ENCODE measurements around the gene RALGAPA1. TPM values are rescaled to one million over a fixed set of nuclear protein-coding genes. Genes with fewer than 3 reads are reported as not detected.

Gene RALGAPA1
- total RNA-seq, 1 donor from 2014 or later = 31.1 TPM

DNA sequence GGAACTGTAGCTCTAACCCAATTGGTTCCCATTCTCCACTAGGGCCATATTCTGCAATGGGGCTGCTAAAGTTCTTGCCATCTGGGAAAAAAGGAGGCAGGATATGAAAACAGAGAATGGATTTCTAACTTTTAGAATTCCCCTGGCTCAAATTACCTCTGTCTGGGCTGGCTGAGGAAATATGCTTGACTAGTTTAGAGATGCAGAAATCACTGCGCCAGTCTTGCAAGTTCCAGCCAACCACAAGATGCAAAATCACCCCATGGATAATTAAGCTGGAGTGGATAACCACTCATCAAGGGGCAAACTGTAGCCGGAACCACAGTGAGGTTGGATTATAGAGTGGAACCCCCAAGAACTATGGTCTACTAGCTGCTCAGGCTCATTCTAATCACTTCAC, 126.3 kb downstream of the RALGAPA1 start:
- Histone ChIP-seq H3K4me3 (ENCODE audit: low read depth, low read length) (no peak overlapping the region), H3K27me3 (ENCODE audit: control insufficient read depth, insufficient read depth, low read length) (no peaks in the 10 kb centered on the region), H3K36me3 (ENCODE audit: control insufficient read depth, insufficient read depth, low read length) (no peaks in the 10 kb centered on the region)
- DNase-seq (ENCODE audit: low read depth) = peak; percentile 47
- TF ChIP-seq, protein P1, sequence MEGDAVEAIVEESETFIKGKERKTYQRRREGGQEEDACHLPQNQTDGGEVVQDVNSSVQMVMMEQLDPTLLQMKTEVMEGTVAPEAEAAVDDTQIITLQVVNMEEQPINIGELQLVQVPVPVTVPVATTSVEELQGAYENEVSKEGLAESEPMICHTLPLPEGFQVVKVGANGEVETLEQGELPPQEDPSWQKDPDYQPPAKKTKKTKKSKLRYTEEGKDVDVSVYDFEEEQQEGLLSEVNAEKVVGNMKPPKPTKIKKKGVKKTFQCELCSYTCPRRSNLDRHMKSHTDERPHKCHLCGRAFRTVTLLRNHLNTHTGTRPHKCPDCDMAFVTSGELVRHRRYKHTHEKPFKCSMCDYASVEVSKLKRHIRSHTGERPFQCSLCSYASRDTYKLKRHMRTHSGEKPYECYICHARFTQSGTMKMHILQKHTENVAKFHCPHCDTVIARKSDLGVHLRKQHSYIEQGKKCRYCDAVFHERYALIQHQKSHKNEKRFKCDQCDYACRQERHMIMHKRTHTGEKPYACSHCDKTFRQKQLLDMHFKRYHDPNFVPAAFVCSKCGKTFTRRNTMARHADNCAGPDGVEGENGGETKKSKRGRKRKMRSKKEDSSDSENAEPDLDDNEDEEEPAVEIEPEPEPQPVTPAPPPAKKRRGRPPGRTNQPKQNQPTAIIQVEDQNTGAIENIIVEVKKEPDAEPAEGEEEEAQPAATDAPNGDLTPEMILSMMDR (IDR thresholded peaks at IDR 0.05; ENCODE audit: insufficient read depth, low read length, poor library complexity, severe bottlenecking) = no peak

DNA sequence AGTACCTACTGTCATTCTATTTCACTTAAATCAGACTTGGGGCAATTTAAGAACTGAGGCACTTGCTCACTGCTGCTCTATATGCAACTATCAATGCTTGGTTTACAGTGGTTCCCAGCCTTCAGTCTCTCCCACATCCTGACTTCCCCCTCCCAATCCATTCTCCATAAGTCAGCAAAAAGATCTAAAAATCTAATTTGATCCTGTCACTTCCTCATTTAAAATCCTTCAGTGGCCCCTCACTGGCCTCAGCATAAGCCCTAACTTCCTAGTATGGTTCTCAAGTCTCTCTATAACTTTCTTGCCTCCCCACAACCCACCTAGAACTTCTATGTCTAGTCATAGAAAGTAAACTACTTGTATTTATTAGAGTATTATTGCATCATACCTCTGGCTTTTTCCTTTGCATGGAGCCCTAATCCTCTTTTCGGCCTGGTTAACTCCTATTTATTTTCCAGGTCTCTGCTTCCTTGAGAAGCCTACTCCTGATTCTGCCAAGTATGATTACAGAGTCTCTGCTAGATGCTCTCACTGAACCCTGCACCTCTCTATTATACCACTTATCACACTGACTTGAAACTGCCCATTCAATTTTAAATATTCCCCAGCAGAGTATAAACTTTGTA, 130.6 kb downstream of the RALGAPA1 start:
- no peak overlapping the region for H3K4me3 ChIP-seq (ENCODE audit: low read depth, low read length)
- no peaks in the 10 kb centered on the region for H3K27me3 ChIP-seq (ENCODE audit: control insufficient read depth, insufficient read depth, low read length)
- DNase-seq (ENCODE audit: low read depth) = no peak
- TF ChIP-seq, protein P1 (IDR thresholded peaks at IDR 0.05; ENCODE audit: insufficient read depth, low read length, poor library complexity, severe bottlenecking) = no peak
- no peaks in the 10 kb centered on the region for H3K36me3 ChIP-seq (ENCODE audit: control insufficient read depth, insufficient read depth, low read length)

DNA sequence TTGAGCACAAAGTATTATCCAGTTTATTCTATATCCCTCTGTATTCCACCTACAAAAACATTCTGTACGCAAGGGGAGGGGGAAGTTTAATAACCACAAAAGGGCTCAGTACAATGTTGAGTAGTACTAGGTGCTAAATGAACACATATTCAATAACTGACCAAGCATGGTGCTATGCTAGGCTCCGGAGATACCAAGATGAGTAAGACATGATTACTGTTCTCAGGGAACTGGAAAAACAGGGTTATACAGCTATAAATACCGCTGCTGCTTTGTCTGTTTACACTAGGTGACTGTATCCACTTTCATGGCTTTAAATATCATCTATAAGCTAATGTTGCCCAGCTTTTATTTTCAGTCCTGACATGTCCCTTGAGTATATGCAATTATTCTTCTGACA, 139.3 kb downstream of the RALGAPA1 start:
- TF ChIP-seq, protein P1 (IDR thresholded peaks at IDR 0.05; ENCODE audit: insufficient read depth, low read length, poor library complexity, severe bottlenecking) = no peak
- Histone ChIP-seq H3K4me3 (ENCODE audit: low read depth, low read length) (no peak overlapping the region), H3K36me3 (ENCODE audit: control insufficient read depth, insufficient read depth, low read length) (no peaks in the 10 kb centered on the region), H3K27me3 (ENCODE audit: control insufficient read depth, insufficient read depth, low read length) (no peaks in the 10 kb centered on the region)
- no peak for DNase-seq (ENCODE audit: low read depth)

DNA sequence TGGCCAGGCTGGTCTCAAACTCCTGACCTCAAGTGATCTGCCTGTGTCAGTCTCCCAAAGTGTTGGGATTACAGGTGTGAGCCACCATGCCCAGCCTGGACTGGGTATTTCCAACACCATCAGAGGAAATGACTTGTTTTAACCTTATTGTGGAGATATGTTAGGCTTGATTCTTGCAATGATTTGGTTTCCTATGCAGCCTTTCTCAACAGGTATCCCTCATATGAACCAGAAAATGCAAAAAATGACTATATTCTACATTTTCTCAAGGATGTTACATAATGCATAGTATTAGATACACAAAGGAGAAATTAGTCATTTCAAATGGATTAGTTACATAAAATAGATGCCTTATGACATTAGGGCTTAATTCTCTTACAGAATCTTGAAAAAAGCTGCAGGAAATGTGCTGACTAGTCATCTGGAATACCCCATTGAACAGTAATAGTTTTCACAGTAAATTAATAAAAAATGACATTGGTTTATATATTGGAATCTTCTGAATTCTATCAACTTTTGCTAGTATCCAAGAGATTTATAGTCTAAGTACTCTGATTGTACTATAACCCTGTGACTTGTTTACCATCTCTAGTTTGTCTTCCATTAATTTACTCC, 142.6 kb downstream of the RALGAPA1 start:
- H3K4me3 ChIP-seq (ENCODE audit: low read depth, low read length) = no peak overlapping the region
- no peaks in the 10 kb centered on the region for H3K27me3 ChIP-seq (ENCODE audit: control insufficient read depth, insufficient read depth, low read length)
- TF ChIP-seq, protein P1 (IDR thresholded peaks at IDR 0.05; ENCODE audit: insufficient read depth, low read length, poor library complexity, severe bottlenecking) = no peak
- H3K36me3 ChIP-seq (ENCODE audit: control insufficient read depth, insufficient read depth, low read length) = no peaks in the 10 kb centered on the region
- DNase-seq (ENCODE audit: low read depth) = no peak

DNA sequence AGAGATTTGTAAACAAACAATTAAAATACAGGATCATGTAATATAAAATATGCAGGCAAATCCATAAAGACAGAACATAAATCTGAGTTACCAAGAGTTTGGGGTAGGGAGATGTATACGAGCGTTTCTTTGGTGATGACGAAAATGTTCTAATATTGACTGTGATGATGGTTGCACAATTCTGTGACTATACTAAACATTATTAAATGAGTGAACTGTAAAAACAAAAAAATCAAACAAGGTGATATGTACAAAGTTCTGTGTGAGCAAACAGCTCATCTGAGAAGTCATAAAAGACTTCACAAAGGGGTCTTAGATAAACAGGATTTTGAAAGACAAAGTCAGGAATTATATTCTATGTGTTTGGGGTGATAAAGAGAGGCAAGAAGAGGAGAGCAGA, 147.2 kb downstream of the RALGAPA1 start:
- DNase-seq (ENCODE audit: low read depth) = no peak
- Histone ChIP-seq H3K4me3 (ENCODE audit: low read depth, low read length) (no peak overlapping the region), H3K36me3 (ENCODE audit: control insufficient read depth, insufficient read depth, low read length) (no peaks in the 10 kb centered on the region), H3K27me3 (ENCODE audit: control insufficient read depth, insufficient read depth, low read length) (no peaks in the 10 kb centered on the region)
- TF ChIP-seq, protein P1 (IDR thresholded peaks at IDR 0.05; ENCODE audit: insufficient read depth, low read length, poor library complexity, severe bottlenecking) = no peak

DNA sequence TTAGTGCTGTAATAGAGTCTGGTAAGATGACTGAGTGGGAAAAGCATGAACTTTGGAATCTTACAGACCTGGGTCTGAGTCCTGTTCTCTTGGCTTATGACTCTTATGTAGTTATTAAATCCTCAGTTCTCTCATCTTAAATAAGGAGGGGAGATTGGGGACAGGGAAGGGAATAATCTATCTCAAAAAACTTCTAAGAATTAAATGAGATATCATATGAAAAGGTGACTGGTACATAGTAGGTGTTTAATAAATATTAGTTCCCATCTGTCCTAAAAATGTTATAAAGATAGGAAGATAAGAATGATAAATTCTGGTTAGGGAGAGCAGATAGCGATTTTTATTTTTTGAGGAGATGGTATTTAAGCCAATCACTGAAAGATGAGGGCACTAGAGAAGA, 156.1 kb downstream of the RALGAPA1 start:
- DNase-seq (ENCODE audit: low read depth) = no peak
- H3K36me3 ChIP-seq (ENCODE audit: control insufficient read depth, insufficient read depth, low read length) = no peaks in the 10 kb centered on the region
- no peaks in the 10 kb centered on the region for H3K27me3 ChIP-seq (ENCODE audit: control insufficient read depth, insufficient read depth, low read length)
- TF ChIP-seq, protein P1 (IDR thresholded peaks at IDR 0.05; ENCODE audit: insufficient read depth, low read length, poor library complexity, severe bottlenecking) = no peak
- H3K4me3 ChIP-seq (ENCODE audit: low read depth, low read length) = no peak overlapping the region
